Nephron progenitor cell (in vitro differentiated cells): ENCODE data around the gene RNF11.

Source experiments
- DNase-seq: peaks from one replicate; pipeline ENCODE4 v3.0.0; 2021
- H3K27ac Mint-ChIP-seq: 2 replicates; pipeline ENCODE4 v1.8.0; 2021; ENCODE audit warnings: mild to moderate bottlenecking, moderate library complexity, mixed read lengths
- H3K27me3 Mint-ChIP-seq: 2 replicates; pipeline ENCODE4 v1.8.0; 2021; ENCODE audit warnings: mild to moderate bottlenecking, low read depth, mixed read lengths; ENCODE audit not compliant: poor library complexity
- H3K36me3 Mint-ChIP-seq: 2 replicates; pipeline ENCODE4 v1.8.0; 2021; ENCODE audit warnings: low read depth, mixed read lengths
- H3K4me1 Mint-ChIP-seq: 2 replicates; pipeline ENCODE4 v1.8.0; 2021; ENCODE audit warnings: mixed read lengths
- H3K4me3 Mint-ChIP-seq: 2 replicates; pipeline ENCODE4 v1.8.0; 2021; ENCODE audit warnings: mild to moderate bottlenecking, moderate library complexity, mixed read lengths
- H3K9me3 Mint-ChIP-seq: 2 replicates; pipeline ENCODE4 v1.8.0; 2021; ENCODE audit warnings: mild to moderate bottlenecking, moderate library complexity, mixed read lengths
- TF ChIP-seq, protein P1 (sequence below): fragments of 200-600 bp; sonication (generic); IDR thresholded peaks from 2 replicates; pipeline ENCODE4 v1.5.0; 2021; ENCODE audit warnings: antibody characterized with exemption

The RNF11 gene

DNA sequence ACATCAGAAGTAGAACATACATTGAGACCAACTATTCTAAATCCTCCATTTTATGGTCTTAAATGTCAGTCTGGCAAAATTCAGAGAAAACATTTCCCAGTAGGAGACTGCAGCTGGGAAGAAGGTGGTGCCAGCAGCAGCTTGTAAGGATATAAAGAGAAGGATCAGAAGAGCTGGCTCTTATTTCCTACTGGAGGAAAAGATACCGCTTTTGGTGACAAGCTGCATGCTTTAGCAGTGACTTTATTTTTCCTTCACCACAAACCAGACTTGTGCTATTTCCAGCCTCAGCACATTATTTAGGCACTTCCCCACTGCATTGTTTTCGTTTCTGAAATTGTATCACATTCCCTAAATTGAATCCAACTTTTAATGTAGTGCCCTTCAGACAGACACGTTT is 28.4 kb downstream of the RNF11 start:
- H3K27me3 Mint-ChIP-seq = no peaks in the 10 kb centered on the region
- no peak overlapping the region for H3K27ac Mint-ChIP-seq
- TF ChIP-seq, protein P1, sequence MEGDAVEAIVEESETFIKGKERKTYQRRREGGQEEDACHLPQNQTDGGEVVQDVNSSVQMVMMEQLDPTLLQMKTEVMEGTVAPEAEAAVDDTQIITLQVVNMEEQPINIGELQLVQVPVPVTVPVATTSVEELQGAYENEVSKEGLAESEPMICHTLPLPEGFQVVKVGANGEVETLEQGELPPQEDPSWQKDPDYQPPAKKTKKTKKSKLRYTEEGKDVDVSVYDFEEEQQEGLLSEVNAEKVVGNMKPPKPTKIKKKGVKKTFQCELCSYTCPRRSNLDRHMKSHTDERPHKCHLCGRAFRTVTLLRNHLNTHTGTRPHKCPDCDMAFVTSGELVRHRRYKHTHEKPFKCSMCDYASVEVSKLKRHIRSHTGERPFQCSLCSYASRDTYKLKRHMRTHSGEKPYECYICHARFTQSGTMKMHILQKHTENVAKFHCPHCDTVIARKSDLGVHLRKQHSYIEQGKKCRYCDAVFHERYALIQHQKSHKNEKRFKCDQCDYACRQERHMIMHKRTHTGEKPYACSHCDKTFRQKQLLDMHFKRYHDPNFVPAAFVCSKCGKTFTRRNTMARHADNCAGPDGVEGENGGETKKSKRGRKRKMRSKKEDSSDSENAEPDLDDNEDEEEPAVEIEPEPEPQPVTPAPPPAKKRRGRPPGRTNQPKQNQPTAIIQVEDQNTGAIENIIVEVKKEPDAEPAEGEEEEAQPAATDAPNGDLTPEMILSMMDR = no peak
- peaks cover 14% of the 10 kb centered on the region for H3K4me1 Mint-ChIP-seq
- no peak for DNase-seq
- peaks cover 19% of the 10 kb centered on the region for H3K36me3 Mint-ChIP-seq
- no peak overlapping the region for H3K4me3 Mint-ChIP-seq
- H3K9me3 Mint-ChIP-seq = no peaks in the 10 kb centered on the region

DNA sequence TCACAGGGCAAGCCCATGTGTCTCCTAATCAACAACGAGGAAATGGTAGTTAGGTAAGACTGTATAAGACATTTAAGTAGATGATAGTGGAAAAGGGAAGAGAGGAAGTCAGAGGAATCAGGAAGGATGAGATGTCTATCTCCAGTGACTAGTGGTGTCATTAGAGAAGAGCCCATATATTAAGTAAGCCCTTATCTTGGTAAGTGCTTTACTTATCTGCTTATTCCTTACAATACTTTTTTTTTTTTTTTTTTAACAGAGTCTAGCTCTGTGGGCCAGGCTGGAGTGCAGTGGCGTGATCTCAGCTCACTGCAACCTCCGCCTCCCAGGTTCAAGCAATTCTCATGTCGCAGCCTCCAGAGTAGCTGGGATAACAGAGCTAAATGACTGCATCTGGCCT is 29.5 kb downstream of the RNF11 start:
- H3K4me3 Mint-ChIP-seq = no peak overlapping the region
- H3K9me3 Mint-ChIP-seq = no peaks in the 10 kb centered on the region
- H3K27ac Mint-ChIP-seq = no peak overlapping the region
- no peak for DNase-seq
- H3K27me3 Mint-ChIP-seq = no peaks in the 10 kb centered on the region
- TF ChIP-seq, protein P1 = no peak
- peaks cover 14% of the 10 kb centered on the region for H3K4me1 Mint-ChIP-seq
- H3K36me3 Mint-ChIP-seq = peaks cover 29% of the 10 kb centered on the region

DNA sequence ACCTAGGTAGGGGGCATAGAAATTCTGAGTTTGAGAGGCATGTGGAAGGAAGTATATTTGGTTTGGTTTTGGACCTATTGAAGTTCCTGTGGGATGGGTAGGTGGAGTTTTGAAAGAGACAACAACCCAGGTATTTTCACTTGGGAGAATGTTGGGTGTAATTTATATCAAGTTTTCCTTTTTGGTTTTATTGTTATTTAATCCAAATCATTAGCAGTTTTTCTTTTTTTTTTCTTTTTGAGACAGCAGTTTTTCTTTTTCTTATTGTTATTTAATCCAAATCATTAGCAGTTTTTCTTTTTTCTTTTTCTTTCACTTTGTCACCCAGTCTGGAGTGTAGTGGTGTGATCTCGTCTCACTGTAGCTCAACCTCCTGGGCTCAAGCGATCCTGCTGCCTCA is 30.1 kb downstream of the RNF11 start:
- Mint-ChIP-seq H3K9me3 (no peaks in the 10 kb centered on the region), H3K27ac (no peak overlapping the region), H3K4me3 (no peak overlapping the region), H3K4me1 (peaks cover 14% of the 10 kb centered on the region), H3K36me3 (peaks cover 31% of the 10 kb centered on the region), H3K27me3 (no peaks in the 10 kb centered on the region)
- TF ChIP-seq, protein P1 = no peak
- DNase-seq = no peak

DNA sequence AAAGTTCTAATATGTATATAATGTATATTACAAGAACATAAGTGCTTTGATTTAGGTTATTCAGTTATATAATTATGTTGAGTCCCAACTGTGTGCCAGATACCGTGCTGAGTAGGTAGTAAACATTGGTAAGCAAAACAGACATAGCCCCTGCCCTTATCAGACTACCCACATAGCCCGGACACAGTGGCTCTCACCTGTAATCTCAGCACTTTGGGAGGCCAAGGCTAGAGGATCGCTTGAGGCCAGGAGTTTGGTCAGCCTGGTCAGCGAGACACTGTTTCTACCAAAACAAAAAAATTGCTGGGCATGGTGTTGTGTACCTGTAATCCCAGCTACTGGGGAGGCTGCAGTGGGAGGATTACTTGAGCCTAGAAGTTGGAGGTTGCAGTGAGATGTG is 30.7 kb downstream of the RNF11 start:
- Mint-ChIP-seq H3K27ac (no peak overlapping the region), H3K9me3 (no peaks in the 10 kb centered on the region), H3K36me3 (peaks cover 30% of the 10 kb centered on the region), H3K27me3 (no peaks in the 10 kb centered on the region), H3K4me1 (peaks cover 14% of the 10 kb centered on the region), H3K4me3 (no peak overlapping the region)
- no peak for DNase-seq
- TF ChIP-seq, protein P1 = no peak

DNA sequence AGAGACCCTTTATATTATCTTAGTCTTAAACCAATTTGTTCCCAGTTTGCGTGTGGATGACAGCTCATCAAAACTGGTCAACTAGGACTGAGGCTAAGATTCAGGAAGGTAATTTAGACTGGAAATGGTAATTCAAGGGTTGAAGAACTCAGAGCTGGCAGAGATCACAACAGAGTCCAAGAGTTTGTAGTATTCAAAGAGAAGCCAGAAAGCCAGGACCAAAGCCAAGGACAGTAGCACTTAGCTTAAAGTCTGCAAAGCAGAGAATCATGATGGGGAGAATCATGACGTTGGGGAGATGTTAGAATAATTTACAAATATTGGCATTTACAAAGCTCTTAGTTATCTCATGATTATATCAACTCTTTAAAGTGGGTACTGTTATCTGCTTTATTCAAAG is 32.6 kb downstream of the RNF11 start:
- peak overlapping the region; percentile 25 for H3K27ac Mint-ChIP-seq
- TF ChIP-seq, protein P1 = no peak
- no peak overlapping the region for H3K4me3 Mint-ChIP-seq
- no peak for DNase-seq
- no peaks in the 10 kb centered on the region for H3K27me3 Mint-ChIP-seq
- H3K36me3 Mint-ChIP-seq = peaks cover 40% of the 10 kb centered on the region
- peaks cover 10% of the 10 kb centered on the region for H3K4me1 Mint-ChIP-seq
- H3K9me3 Mint-ChIP-seq = no peaks in the 10 kb centered on the region

DNA sequence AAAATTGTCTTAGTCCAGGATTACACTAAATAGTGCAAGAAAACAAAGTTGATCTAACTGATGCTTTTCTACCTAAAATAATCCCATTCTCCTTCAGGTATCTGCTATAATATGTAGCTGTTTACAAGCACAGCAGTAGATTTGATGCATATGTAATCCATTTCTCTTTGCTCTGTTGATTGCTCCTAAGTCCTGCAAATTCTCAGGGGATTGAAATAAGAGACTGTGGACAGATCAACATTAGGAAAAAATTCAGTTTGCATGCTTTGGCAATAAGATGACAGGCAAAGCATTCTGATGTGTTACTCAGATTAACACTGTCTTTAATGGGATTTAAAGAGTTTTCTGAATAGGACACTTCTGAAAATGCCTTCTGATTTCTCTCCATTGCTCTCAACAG is 34.7 kb downstream of the RNF11 start:
- TF ChIP-seq, protein P1 = no peak
- H3K27me3 Mint-ChIP-seq = no peaks in the 10 kb centered on the region
- no peak for DNase-seq
- peaks cover 56% of the 10 kb centered on the region for H3K36me3 Mint-ChIP-seq
- H3K27ac Mint-ChIP-seq = no peak overlapping the region
- no peaks in the 10 kb centered on the region for H3K9me3 Mint-ChIP-seq
- no peak overlapping the region for H3K4me3 Mint-ChIP-seq
- no peaks in the 10 kb centered on the region for H3K4me1 Mint-ChIP-seq
